Posterior vena cava (tissue), 2 donors: ENCODE data around the gene CLDN6. TPM values are rescaled to one million over a fixed set of nuclear protein-coding genes. Genes with fewer than 3 reads are reported as not detected.

ENCODE experiments used
- DNase-seq: peaks from one replicate; pipeline ENCODE4 v3.0.0-alpha.2; 2020; ENCODE audit warnings: low spot score
- intact Hi-C, 2 donors: fragments of 100-400 bp; cut with DNase I; formaldehyde crosslinking; loops; one replicate each; pipeline versions ENCODE4 v1.14.1 to v1.14.2; 2022 to 2023
- total RNA-seq, 2 donors: library from RNA; stranded (reverse); fragmentation: NEBNext Ultra II Directional; extraction: Animal tissue kit (Norgen Biotek cat#: 25700); gene quantifications; one replicate each; pipeline ENCODE4 v1.2.1, GENCODE V29; 2021
- donor health status: DM: yes; HTN: yes; CAD: no.
- donor health status: DM: yes; HTN: yes; CAD: no.

Gene CLDN6
- total RNA-seq, 2 donors from 2014 or later, result not detected

DNA sequence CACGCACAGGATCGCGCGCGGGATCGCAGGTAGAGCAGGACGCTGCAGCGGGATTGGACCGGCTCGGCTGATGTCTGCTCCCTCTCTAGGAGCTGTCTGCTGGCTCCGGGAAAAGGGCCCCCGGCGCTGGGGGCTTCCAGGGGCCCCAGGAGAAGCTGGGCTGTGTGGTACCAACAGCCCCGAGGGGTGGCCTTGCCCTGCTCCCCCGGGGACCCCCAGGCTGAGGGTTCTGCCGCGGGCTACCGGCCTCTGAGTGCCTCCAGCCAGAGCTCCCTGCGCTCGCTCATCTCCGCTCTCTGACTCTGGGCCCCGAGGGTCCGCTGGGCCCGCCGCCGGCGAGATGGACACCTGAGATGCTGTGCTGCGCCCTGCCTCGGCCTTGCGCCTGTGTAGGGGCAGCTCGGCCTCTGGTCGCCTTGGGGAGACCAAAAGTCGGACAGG is 50.2 kb downstream of the CLDN6 start:
- intact Hi-C loops, result no loop called here
- DNase-seq, result no peak

- DNase-seq, result no peak
- intact Hi-C loops, result no loop called here
These were observed 50.8 kb downstream of the CLDN6 start for GRCh38 chr16:2967211-2967631.

DNA sequence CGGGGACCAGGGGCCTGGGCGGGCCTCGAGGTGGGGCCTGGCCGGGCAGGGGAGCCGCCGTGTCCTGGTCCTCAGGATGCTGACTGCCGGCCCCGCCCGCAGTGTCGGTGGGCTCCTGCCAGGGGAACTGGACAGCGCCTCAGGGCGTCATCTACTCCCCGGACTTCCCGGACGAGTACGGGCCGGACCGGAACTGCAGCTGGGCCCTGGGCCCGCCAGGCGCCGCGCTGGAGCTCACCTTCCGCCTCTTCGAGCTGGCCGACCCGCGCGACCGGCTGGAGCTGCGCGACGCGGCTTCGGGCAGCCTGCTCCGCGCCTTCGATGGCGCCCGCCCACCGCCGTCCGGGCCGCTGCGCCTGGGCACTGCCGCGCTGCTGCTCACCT is 51.2 kb downstream of the CLDN6 start:
- intact Hi-C loops, result no loop called here
- no peak for DNase-seq

DNA sequence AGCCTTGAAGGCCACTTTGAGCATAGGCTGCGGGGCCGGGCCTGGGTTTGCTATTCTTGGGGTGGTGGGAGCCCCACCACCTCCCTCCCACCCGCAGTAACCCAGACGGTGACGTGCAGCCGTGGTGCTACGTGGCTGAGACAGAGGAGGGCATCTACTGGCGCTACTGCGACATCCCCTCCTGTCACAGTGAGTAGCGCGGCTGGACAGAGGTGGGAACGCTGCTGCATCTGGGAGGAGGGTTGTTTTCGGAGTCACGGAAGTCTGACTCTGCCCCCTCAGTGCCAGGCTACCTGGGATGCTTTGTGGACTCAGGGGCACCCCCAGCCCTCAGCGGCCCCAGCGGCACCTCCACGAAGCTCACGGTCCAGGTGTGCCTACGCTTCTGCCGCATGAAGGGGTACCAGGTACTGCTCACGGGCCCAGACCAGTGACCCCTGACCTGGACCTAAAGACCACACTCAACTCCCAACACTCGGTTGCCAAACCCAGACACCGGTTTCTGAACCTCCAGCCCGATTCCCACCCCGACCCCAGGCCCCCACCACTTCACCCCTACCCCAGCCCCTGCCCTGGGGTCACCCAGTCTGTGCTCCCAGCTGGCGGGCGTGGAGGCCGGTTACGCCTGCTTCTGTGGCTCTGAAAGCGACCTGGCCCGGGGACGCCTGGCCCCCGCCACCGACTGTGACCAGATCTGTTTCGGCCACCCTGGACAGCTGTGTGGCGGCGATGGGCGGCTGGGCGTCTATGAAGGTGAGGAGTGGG is 51.8 kb downstream of the CLDN6 start:
- intact Hi-C loops, result no loop called here
- DNase-seq, result no peak

Other genes starting within 250 kb of the CLDN6 start
- gene ELOB, start 240.9 kb downstream of the CLDN6 start, total RNA-seq, result 100 to 1,000 TPM; 182 to 196 TPM
- gene PRSS33, start 230.6 kb downstream of the CLDN6 start, total RNA-seq, result not detected
- not detected for gene PRSS41, start 219.7 kb downstream of the CLDN6 start, total RNA-seq
- not detected for gene PRSS21, start 200.9 kb downstream of the CLDN6 start, total RNA-seq
- not detected for gene ZG16B, start 187.9 kb downstream of the CLDN6 start, total RNA-seq
- gene PRSS22, start 160.0 kb downstream of the CLDN6 start, total RNA-seq, result not detected
- gene FLYWCH2, start 135.0 kb downstream of the CLDN6 start, total RNA-seq, result 10 to 100 TPM; 16.0 to 17.6 TPM
- gene FLYWCH1, start 106.3 kb downstream of the CLDN6 start, total RNA-seq, result 10 to 100 TPM; 31.0 to 37.7 TPM
- not detected for gene KREMEN2, start 53.9 kb downstream of the CLDN6 start, total RNA-seq
- gene PAQR4, start 48.8 kb downstream of the CLDN6 start, total RNA-seq, result 1 to 10 TPM; 2.5 to 5.4 TPM
- 1 to 10 TPM in 1 of 2 donors, under 1 TPM in 1; 0.76 to 1.6 TPM for gene PKMYT1, start 37.7 kb downstream of the CLDN6 start, total RNA-seq
- not detected for gene CLDN9, start 5.3 kb downstream of the CLDN6 start, total RNA-seq
- gene TNFRSF12A, start 2.2 kb upstream of the CLDN6 start, total RNA-seq, result 100 to 1,000 TPM in 1 of 2 donors, 10 to 100 TPM in 1; 67.1 to 156 TPM
- gene HCFC1R1, start 5.8 kb upstream of the CLDN6 start, total RNA-seq, result 100 to 1,000 TPM in 1 of 2 donors, 10 to 100 TPM in 1; 63.3 to 104 TPM
- gene THOC6, start 5.9 kb upstream of the CLDN6 start, total RNA-seq, result 10 to 100 TPM; 21.6 to 25.7 TPM
- gene BICDL2, start 18.8 kb upstream of the CLDN6 start, total RNA-seq, result under 1 TPM in 1 of 2 donors, not detected in 1; 0.10 TPM
- 1 to 10 TPM; 4.7 to 5.6 TPM for gene MMP25, start 28.4 kb upstream of the CLDN6 start, total RNA-seq
- 10 to 100 TPM; 56.8 to 65.4 TPM for gene IL32, start 47.5 kb upstream of the CLDN6 start, total RNA-seq
- not detected for gene ZSCAN10, start 81.1 kb upstream of the CLDN6 start, total RNA-seq
- 1 to 10 TPM; 7.6 to 8.3 TPM for gene ZNF205, start 94.4 kb upstream of the CLDN6 start, total RNA-seq
- gene ZNF213, start 116.8 kb upstream of the CLDN6 start, total RNA-seq, result 10 to 100 TPM in 1 of 2 donors, 1 to 10 TPM in 1; 8.3 to 10.2 TPM
- gene OR1F1, start 170.0 kb upstream of the CLDN6 start, total RNA-seq, result not detected
- gene ZNF200, start 217.0 kb upstream of the CLDN6 start, total RNA-seq, result 1 to 10 TPM; 5.1 to 6.9 TPM
- gene MEFV, start 238.4 kb upstream of the CLDN6 start, total RNA-seq, result 1 to 10 TPM; 1.9 to 4.9 TPM